NCI-H524 (cell line): ENCODE measurements around the gene TLN1.

Source experiments
- DNase-seq, 2 experiments: peaks; one replicate each; lab custom pipeline; 2025; lab: John Stamatoyannopoulos, UW

Gene TLN1

GRCh38 chr9:35753466-35753865, 21.5 kb upstream of the TLN1 start:
- no peak for DNase-seq

- DNase-seq = no peak
Observed at GRCh38 chr9:35750256-35750531, 18.2 kb upstream of the TLN1 start.

GRCh38 chr9:35749515-35750255, 17.7 kb upstream of the TLN1 start:
- no peak for DNase-seq

GRCh38 chr9:35748858-35749514, 17.0 kb upstream of the TLN1 start, which contains the start of the genes GBA2 and RGP1:
Gene GBA2 (minus strand): TSS chr9:35749228. CDS start chr9:35748704, 524 bp downstream.
Gene RGP1 (plus strand): TSS chr9:35749287. CDS start chr9:35749756, 469 bp downstream.
- DNase-seq = peak in 1 of 2 experiments; percentile 67

- no peak for DNase-seq
Observed at GRCh38 chr9:35748242-35748857, 16.4 kb upstream of the TLN1 start.

GRCh38 chr9:35746583-35746982, 14.6 kb upstream of the TLN1 start:
- no peak for DNase-seq

GRCh38 chr9:35745569-35745968, 13.6 kb upstream of the TLN1 start:
- peak; percentile 26 to 63 for DNase-seq

- no peak for DNase-seq
Observed at GRCh38 chr9:35743880-35744518, 12.0 kb upstream of the TLN1 start.

- no peak for DNase-seq
Observed at GRCh38 chr9:35743452-35743851, 11.5 kb upstream of the TLN1 start.

- DNase-seq = no peak
Observed at GRCh38 chr9:35741740-35742139, 9.7 kb upstream of the TLN1 start.

GRCh38 chr9:35740243-35740642, 8.2 kb upstream of the TLN1 start:
- no peak for DNase-seq

- DNase-seq = no peak
Observed at GRCh38 chr9:35738924-35739323, 6.9 kb upstream of the TLN1 start.

GRCh38 chr9:35738186-35738585, 6.2 kb upstream of the TLN1 start:
- peak in 1 of 2 experiments; percentile 36 for DNase-seq

- no peak for DNase-seq
Observed at GRCh38 chr9:35737143-35737542, 5.1 kb upstream of the TLN1 start.

- DNase-seq = peak; percentile 71 to 77
Observed at GRCh38 chr9:35736201-35736633, 4.2 kb upstream of the TLN1 start.

GRCh38 chr9:35734096-35734495, 2.1 kb upstream of the TLN1 start:
- no peak for DNase-seq

- DNase-seq = peak; percentile 86 to 89
Observed at GRCh38 chr9:35732800-35733541, 976 bp upstream of the TLN1 start.

- DNase-seq = no peak
Observed at GRCh38 chr9:35731415-35732184, 395 bp downstream of the TLN1 start.

- no peak for DNase-seq
Observed at GRCh38 chr9:35730486-35730854, 1.5 kb downstream of the TLN1 start.

GRCh38 chr9:35729700-35730485, 2.1 kb downstream of the TLN1 start:
- DNase-seq = peak in 1 of 2 experiments; percentile 44
